ENCODE measurements around the gene STEEP1.

The STEEP1 gene

DNA sequence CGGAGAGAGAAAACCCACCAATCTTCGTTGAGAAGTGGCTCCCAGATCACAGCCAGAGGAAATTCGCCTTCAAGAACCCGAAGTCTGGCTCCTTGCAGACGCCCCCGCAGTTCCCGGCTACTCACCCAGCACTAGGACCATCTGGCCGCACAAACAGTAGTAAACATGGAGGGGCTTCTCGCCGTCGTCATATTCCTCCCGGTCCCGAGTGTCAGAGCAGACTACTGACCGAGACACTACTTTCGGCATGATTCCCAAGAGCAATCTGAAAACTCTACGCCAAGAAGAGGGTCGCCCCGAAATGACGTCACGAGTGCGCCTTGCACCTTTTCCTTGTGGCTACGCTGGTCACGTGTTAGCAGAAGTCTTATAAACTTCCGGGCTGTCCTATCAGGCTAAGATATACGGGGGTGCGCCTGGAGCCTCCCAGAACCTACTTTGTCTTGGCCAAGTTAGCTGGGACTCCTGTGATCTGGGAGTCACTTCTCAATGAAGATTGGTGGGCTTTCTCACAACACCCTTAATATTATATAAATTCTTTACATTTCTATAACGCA is at the start of gene STEEP1:
STEEP1 (minus strand) TSS at position 303 of the 557 bp plus-strand sequence; CDS start at position 249, 54 bp downstream.
- Histone ChIP-seq H3K27ac (peak within 1 kb of the TSS; percentile 62 to 70), H3K4me3 (peak within 1 kb of the TSS; percentile 66)
- TF ChIP-seq, protein P1, sequence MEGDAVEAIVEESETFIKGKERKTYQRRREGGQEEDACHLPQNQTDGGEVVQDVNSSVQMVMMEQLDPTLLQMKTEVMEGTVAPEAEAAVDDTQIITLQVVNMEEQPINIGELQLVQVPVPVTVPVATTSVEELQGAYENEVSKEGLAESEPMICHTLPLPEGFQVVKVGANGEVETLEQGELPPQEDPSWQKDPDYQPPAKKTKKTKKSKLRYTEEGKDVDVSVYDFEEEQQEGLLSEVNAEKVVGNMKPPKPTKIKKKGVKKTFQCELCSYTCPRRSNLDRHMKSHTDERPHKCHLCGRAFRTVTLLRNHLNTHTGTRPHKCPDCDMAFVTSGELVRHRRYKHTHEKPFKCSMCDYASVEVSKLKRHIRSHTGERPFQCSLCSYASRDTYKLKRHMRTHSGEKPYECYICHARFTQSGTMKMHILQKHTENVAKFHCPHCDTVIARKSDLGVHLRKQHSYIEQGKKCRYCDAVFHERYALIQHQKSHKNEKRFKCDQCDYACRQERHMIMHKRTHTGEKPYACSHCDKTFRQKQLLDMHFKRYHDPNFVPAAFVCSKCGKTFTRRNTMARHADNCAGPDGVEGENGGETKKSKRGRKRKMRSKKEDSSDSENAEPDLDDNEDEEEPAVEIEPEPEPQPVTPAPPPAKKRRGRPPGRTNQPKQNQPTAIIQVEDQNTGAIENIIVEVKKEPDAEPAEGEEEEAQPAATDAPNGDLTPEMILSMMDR (IDR thresholded peaks at IDR 0.05): no peak
- DNase-seq (ENCODE audit: low spot score): peak; percentile 90

DNA sequence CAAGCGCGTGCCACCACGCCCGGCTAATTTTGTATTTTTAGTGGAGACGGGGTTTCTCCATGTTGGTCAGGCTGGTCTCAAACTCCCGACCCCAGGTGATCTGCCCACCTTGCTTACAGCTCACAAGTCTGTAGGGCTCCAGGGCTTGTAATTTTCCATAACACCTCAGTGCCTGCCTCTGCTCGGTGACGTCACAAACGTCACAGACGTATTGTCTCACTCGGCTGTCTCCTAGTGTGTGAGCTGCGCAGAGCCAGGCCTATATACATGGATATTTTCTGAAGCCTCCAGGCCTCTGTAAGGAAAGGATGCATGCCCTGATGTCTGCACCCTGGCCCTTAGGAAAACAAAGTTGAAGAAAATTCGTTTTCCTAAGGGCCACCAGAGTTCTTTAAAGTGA is 49.6 kb upstream of the STEEP1 start:
- no peak for DNase-seq (ENCODE audit: low spot score)
- TF ChIP-seq, protein P1 (IDR thresholded peaks at IDR 0.05): no peak
- H3K4me3 ChIP-seq: no peak overlapping the region
- no peak overlapping the region for H3K27ac ChIP-seq

DNA sequence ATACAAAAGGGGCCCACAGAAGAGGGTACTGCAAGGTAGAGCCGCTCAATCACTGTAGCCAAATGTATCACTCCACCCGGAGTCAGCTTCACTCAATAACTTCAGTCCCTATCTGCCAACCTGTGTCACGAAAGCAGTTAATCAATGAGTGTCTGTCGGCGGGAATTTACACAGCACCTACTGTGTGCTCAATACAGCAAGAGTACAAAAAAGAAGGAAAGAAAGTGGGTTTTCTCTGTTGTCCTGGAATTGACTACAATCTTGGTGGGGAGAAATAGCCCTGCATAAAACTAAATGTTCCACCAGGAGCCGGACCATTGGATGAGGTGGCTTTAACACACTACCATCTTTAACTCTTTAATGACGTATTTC is 41.8 kb upstream of the STEEP1 start:
- peak overlapping the region; percentile 75 to 95 for H3K27ac ChIP-seq
- no peak for DNase-seq (ENCODE audit: low spot score)
- H3K4me3 ChIP-seq: peak overlapping the region; percentile 83
- TF ChIP-seq, protein P1 (IDR thresholded peaks at IDR 0.05): no peak

DNA sequence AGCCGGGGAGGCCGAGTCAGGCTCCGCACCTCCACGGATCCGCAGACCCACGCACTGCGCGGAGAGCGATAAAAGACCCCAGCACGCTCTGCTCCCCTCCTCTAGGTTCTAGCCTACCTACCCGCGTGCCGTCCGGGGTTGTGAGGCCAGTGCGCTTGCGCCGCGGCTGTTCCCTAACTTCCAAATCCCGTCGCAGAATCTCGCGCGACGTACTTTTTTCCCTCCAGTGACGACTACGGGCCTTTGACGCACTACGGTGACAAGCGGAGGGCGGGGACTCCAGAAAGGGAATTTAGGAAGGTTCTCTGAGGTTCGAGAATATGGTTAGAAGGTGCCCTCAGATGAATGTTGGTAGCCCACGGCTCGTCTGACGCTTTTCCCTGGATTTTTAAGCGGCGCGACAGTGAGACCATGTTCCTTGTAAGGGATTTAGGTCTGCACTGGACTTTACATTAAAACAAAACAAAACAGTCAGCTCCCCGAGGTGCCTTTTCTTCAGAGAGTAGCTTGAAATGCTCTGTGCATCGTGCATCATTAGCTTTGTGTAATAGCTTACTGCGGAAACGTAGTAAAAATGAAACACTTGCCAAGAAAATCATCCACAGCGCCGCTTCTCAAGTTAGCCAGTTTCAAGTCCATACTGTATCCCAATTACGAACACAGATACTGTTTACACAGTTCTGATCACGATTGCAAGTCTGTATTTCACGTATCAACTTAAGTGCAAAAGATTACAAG is 41.2 kb upstream of the STEEP1 start, which contains the start of gene NKRF:
NKRF (minus strand) TSS at position 145 of the 738 bp plus-strand sequence.
- peak within 1 kb of the TSS; percentile 75 to 95 for H3K27ac ChIP-seq
- H3K4me3 ChIP-seq: peak within 1 kb of the TSS; percentile 83
- TF ChIP-seq, protein P1 (IDR thresholded peaks at IDR 0.05): no peak
- DNase-seq (ENCODE audit: low spot score): peak; percentile 91

DNA sequence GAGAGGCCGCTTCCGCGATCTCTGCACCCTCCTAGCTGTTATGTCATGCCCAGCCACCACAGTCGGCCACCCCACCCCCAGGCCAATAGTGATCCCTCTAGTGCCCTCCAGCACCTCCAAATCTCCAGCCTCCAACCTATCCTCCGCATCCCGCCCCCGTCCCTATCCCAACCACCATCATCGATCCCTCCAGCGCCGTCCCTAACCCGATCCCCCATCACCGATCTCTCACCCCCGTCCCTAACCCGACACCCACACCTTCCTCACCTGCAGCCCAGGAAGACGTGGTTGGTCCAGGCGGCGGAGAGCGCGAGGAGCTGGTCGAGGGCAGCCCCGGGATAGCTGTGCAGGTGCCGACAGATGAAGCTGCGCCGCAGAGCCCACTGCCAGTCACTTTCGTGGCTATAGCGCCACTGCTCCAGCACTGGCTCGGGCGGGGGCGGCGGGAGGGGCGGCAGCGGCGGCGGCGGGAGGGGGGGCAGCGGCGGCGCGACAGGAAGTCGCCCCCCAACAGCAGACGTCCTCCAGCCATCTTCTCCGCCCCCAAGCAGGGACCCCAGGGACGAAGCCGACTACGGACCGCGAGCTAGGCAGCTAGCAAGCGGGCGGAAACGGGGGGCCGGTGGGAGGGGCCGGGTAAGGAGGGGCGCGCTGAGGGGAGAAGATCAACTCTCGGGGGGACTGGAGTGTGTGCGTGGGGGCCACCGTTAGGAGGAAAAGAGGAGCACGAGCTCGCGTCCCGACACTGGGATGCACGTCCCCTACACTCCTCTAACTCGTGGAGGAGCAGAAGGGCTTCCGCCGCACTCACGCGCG is 40.5 kb upstream of the STEEP1 start:
- no peak for DNase-seq (ENCODE audit: low spot score)

DNA sequence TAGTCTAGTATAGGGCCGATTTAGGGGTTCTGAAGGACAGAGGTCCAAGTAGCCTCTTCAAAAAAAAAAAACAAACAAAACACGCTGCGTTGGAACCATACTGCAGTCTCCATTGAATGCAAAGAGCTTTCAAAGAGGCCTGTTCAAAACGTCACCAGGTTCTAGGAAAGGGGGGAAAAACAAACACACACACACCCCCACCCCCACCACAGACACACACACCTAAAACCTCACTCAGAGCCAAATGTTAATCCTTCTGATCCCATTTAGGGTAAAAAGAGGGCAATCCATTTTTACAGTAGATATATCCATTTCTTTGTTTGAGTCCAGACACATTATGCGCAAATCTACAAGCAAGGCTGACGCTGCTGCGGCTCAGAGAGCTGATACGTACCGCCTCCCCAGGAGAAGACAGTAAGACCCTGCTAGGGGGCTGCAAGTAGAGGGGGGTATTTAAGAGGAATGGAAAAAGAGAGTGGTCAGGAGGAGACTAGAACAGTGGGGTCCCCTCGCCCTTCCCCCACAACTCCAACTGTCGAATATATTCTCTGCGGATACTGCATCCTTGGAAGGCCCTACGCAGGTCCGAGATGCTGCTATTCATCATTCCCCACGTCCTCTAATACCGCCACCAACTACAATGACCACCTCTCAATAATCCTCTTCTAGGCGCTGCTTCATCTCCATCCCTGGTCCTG is 39.7 kb upstream of the STEEP1 start:
- DNase-seq (ENCODE audit: low spot score): no peak
- TF ChIP-seq, protein P1 (IDR thresholded peaks at IDR 0.05): no peak
- Histone ChIP-seq H3K4me3 (peak overlapping the region; percentile 83), H3K27ac (peak overlapping the region in 1 of 2 donors; percentile 95)

More for the DNA sequence above, 40.5 kb upstream of the STEEP1 start:
- Histone ChIP-seq H3K4me3 (peak overlapping the region; percentile 83), H3K27ac (peak overlapping the region; percentile 75 to 95)
- TF ChIP-seq, protein P1 (IDR thresholded peaks at IDR 0.05): no peak
